Trophoblast cell (in vitro differentiated cells and primary cell): Measurements from ENCODE around the gene COBLL1.

Source experiments
- DNase-seq, 2 donors: peaks; one replicate each; pipeline ENCODE4 v3.0.0-alpha.2; 2016
- H2AFZ ChIP-seq: 2 replicates; pipeline ENCODE4 v1.6.1; 2013; ENCODE audit warnings: low read length, moderate library complexity, mild to moderate bottlenecking; ENCODE audit not compliant: insufficient read depth, poor library complexity
- H2AK5ac ChIP-seq: 2 replicates; pipeline ENCODE4 v1.6.1; 2013; ENCODE audit warnings: mild to moderate bottlenecking, low read length
- H2BK120ac ChIP-seq: 2 replicates; pipeline ENCODE4 v1.6.1; 2013; ENCODE audit warnings: low read length, mild to moderate bottlenecking, moderate library complexity; ENCODE audit not compliant: insufficient read depth, poor library complexity
- H2BK12ac ChIP-seq: 2 replicates; pipeline ENCODE4 v1.6.1; 2013; ENCODE audit warnings: mild to moderate bottlenecking, low read length, moderate library complexity
- H2BK5ac ChIP-seq: 2 replicates; pipeline ENCODE4 v1.6.1; 2013; ENCODE audit warnings: low read length, low read depth, moderate library complexity, mild to moderate bottlenecking; ENCODE audit not compliant: poor library complexity
- H3K14ac ChIP-seq: 2 replicates; pipeline ENCODE4 v1.6.1; 2013; ENCODE audit warnings: mild to moderate bottlenecking, low read length
- H3K18ac ChIP-seq: 2 replicates; pipeline ENCODE4 v1.6.1; 2013; ENCODE audit warnings: mild to moderate bottlenecking, low read length
- H3K23ac ChIP-seq: 2 replicates; pipeline ENCODE4 v1.6.1; 2013; ENCODE audit warnings: low read length
- H3K27ac ChIP-seq: 2 replicates; pipeline ENCODE4 v1.5.1; 2013; ENCODE audit warnings: low read depth, mild to moderate bottlenecking, inconsistent platforms, low read length, moderate library complexity
- H3K27me3 ChIP-seq: 2 replicates; pipeline ENCODE4 v1.6.1; 2013; ENCODE audit warnings: inconsistent platforms, mild to moderate bottlenecking, low read length, moderate library complexity; ENCODE audit not compliant: insufficient read depth
- H3K36me3 ChIP-seq, 2 experiments: 1 replicate in 1 of 2; 2 replicates in 1 of 2; pipeline ENCODE4 v1.6.1; 2013; ENCODE audit warnings: low read length in 2 of 2, mild to moderate bottlenecking in 2 of 2, moderate library complexity in 1 of 2; ENCODE audit not compliant: insufficient read depth in 2 of 2, control insufficient read depth in 1 of 2
- H3K4ac ChIP-seq: 2 replicates; pipeline ENCODE4 v1.6.1; 2013; ENCODE audit warnings: low read depth, mild to moderate bottlenecking, low read length, moderate library complexity
- H3K4me1 ChIP-seq, 2 experiments: 1 replicate in 1 of 2; 2 replicates in 1 of 2; pipeline ENCODE4 v1.6.1; 2013; ENCODE audit warnings: low read length in 2 of 2, mild to moderate bottlenecking in 2 of 2, moderate library complexity in 1 of 2; ENCODE audit not compliant: insufficient read depth in 2 of 2, control insufficient read depth in 1 of 2
- H3K4me2 ChIP-seq: 2 replicates; pipeline ENCODE4 v1.6.1; 2013; ENCODE audit warnings: inconsistent platforms, mild to moderate bottlenecking, low read length, moderate library complexity
- H3K4me3 ChIP-seq: 2 replicates; pipeline ENCODE4 v1.5.1; 2013; ENCODE audit warnings: mild to moderate bottlenecking, low read depth, low read length, inconsistent platforms
- H3K79me1 ChIP-seq: one replicate; pipeline ENCODE4 v1.6.1; 2013; ENCODE audit warnings: low read length
- H3K79me2 ChIP-seq: 2 replicates; pipeline ENCODE4 v1.6.1; 2013; ENCODE audit warnings: low read length, mild to moderate bottlenecking; ENCODE audit not compliant: control insufficient read depth, insufficient read depth, poor library complexity
- H3K9ac ChIP-seq: 2 replicates; pipeline ENCODE4 v1.6.1; 2013; ENCODE audit warnings: mild to moderate bottlenecking, low read length
- H3K9me3 ChIP-seq: 2 replicates; pipeline ENCODE4 v1.6.1; 2013; ENCODE audit warnings: low read depth, mild to moderate bottlenecking, control low read depth, inconsistent platforms, low read length; ENCODE audit not compliant: insufficient read depth
- H4K12ac ChIP-seq: 2 replicates; pipeline ENCODE4 v1.6.1; 2013; ENCODE audit warnings: low read depth, mild to moderate bottlenecking, low read length, moderate library complexity
- H4K8ac ChIP-seq: 2 replicates; pipeline ENCODE4 v1.6.1; 2013; ENCODE audit warnings: low read depth, mild to moderate bottlenecking, low read length, moderate library complexity
- H4K91ac ChIP-seq: one replicate; pipeline ENCODE4 v1.6.1; 2013; ENCODE audit warnings: low read depth, mild to moderate bottlenecking, low read length, moderate library complexity
- WGBS: extraction: QIAGEN DNeasy Blood & Tissue Kit; methylation state at CpG from one replicate; pipeline ENCODE4 v1.1.7; 2013; ENCODE audit warnings: missing lambda C conversion rate; ENCODE audit not compliant: insufficient read length, insufficient coverage; ENCODE audit errors: extremely low coverage; 5-methylcytosine and 5-hydroxymethylcytosine counted together

Gene COBLL1

DNA sequence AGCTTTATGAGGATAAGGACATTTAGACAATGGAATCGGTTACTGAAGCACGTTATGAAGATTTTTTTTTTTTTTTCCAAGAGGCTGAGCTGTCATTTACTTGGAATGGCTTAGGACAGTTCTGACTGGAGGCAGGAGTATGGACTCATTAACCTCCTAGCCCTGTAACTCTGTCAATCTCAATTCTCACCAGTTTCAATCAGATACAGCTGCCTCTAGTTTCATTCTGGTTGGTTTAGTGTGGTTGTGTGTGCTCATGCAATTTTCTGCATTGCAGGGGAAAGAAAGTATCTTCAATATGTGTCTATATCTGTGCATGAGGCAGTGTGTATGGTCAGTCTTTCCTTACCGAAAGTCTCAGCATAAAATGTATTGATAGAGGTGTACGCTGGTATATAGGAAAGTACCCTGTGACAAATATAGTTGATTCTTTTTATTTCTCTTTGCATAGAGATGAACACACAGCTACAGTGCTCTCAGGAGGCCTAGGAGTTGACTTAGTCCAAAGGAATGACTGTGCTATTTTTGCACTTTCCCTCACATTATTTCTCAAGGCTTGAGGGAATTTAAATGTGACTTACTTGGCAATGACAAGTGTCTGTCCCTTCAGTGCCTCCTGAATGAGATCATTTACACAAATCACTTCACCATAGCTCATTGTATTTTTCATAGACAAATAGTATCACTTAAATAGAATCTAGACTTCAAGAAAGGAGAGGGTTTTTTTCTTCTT is 169.8 kb downstream of the COBLL1 start:
- Histone ChIP-seq H3K4me3 (no peak overlapping the region), H4K12ac (no peak overlapping the region), H3K4ac (no peak overlapping the region), H4K8ac (no peak overlapping the region), H2AFZ (no peak overlapping the region), H3K4me1 (no peaks in the 10 kb centered on the region), H4K91ac (no peak overlapping the region), H3K14ac (no peak overlapping the region), H3K79me2 (no peaks in the 10 kb centered on the region), H3K79me1 (no peaks in the 10 kb centered on the region), H3K23ac (no peak overlapping the region), H3K27me3 (no peaks in the 10 kb centered on the region), H3K36me3 (peaks cover 0 to 3% of the 10 kb centered on the region in 2 experiments), H3K4me2 (no peak overlapping the region), H2AK5ac (no peak overlapping the region), H2BK5ac (no peak overlapping the region), H2BK12ac (no peak overlapping the region), H2BK120ac (no peak overlapping the region), H3K9ac (no peak overlapping the region), H3K27ac (no peak overlapping the region), H3K18ac (no peak overlapping the region), H3K9me3 (no peaks in the 10 kb centered on the region)
- no CpG with 5 or more reads among the region's 4 CpGs for WGBS
- DNase-seq: peak in 1 of 2 donors; percentile 28

GRCh38 chr2:164669291-164669690 is 172.3 kb downstream of the COBLL1 start:
- Histone ChIP-seq H3K27ac (no peak overlapping the region), H3K27me3 (no peaks in the 10 kb centered on the region), H2AFZ (no peak overlapping the region), H2BK5ac (no peak overlapping the region), H3K4me3 (no peak overlapping the region), H3K79me1 (no peaks in the 10 kb centered on the region), H2BK12ac (no peak overlapping the region), H3K23ac (no peak overlapping the region), H3K4me1 (no peaks in the 10 kb centered on the region), H3K36me3 (peaks cover 0 to 3% of the 10 kb centered on the region in 2 experiments), H3K9me3 (no peaks in the 10 kb centered on the region), H3K4ac (no peak overlapping the region), H3K9ac (no peak overlapping the region), H3K79me2 (no peaks in the 10 kb centered on the region), H2BK120ac (no peak overlapping the region), H4K91ac (no peak overlapping the region), H4K8ac (no peak overlapping the region), H3K18ac (no peak overlapping the region), H3K14ac (no peak overlapping the region), H2AK5ac (no peak overlapping the region), H4K12ac (no peak overlapping the region), H3K4me2 (no peak overlapping the region)
- DNase-seq: no peak

GRCh38 chr2:164667566-164667965 is 174.1 kb downstream of the COBLL1 start:
- no peak overlapping the region for H3K23ac ChIP-seq
- no peak overlapping the region for H3K9ac ChIP-seq
- H3K79me1 ChIP-seq: no peaks in the 10 kb centered on the region
- DNase-seq: no peak
- H3K79me2 ChIP-seq: no peaks in the 10 kb centered on the region
- H2BK5ac ChIP-seq: no peak overlapping the region
- no peak overlapping the region for H4K91ac ChIP-seq
- no peak overlapping the region for H3K14ac ChIP-seq
- H3K36me3 ChIP-seq: no peaks in the 10 kb centered on the region
- no CpG with 5 or more reads among the region's 2 CpGs for WGBS
- no peak overlapping the region for H4K8ac ChIP-seq
- no peaks in the 10 kb centered on the region for H3K4me1 ChIP-seq
- no peak overlapping the region for H2AFZ ChIP-seq
- no peak overlapping the region for H4K12ac ChIP-seq
- H3K18ac ChIP-seq: no peak overlapping the region
- H3K9me3 ChIP-seq: no peaks in the 10 kb centered on the region
- H3K4ac ChIP-seq: no peak overlapping the region
- no peaks in the 10 kb centered on the region for H3K27me3 ChIP-seq
- no peak overlapping the region for H2BK120ac ChIP-seq
- no peak overlapping the region for H3K27ac ChIP-seq
- H3K4me3 ChIP-seq: no peak overlapping the region
- no peak overlapping the region for H3K4me2 ChIP-seq
- H2BK12ac ChIP-seq: no peak overlapping the region
- H2AK5ac ChIP-seq: no peak overlapping the region

GRCh38 chr2:164664070-164664469 is 177.6 kb downstream of the COBLL1 start:
- Histone ChIP-seq H3K23ac (no peak overlapping the region), H2AFZ (no peak overlapping the region), H3K9ac (no peak overlapping the region), H2BK120ac (no peak overlapping the region), H3K18ac (no peak overlapping the region), H3K14ac (no peak overlapping the region), H3K4me1 (no peaks in the 10 kb centered on the region), H3K27me3 (no peaks in the 10 kb centered on the region), H3K4me2 (no peak overlapping the region), H4K12ac (no peak overlapping the region), H2BK5ac (no peak overlapping the region), H3K36me3 (no peaks in the 10 kb centered on the region), H3K4ac (no peak overlapping the region), H3K79me1 (no peaks in the 10 kb centered on the region), H2BK12ac (no peak overlapping the region), H3K4me3 (no peak overlapping the region), H4K91ac (no peak overlapping the region), H3K9me3 (no peaks in the 10 kb centered on the region), H3K79me2 (no peaks in the 10 kb centered on the region), H3K27ac (no peak overlapping the region), H4K8ac (no peak overlapping the region), H2AK5ac (no peak overlapping the region)
- DNase-seq: no peak
